Stimulated activated CD4-positive, alpha-beta T cell treated with anti-CD3 and anti-CD28 coated beads, Interleukin-15, amount 100 ng/mL, for 24 hours (primary cell): Measurements from ENCODE around the gene TGIF1.

Experiments
- DNase-seq: peaks from one replicate; pipeline ENCODE4 v3.0.0-alpha.2; 2020

Gene TGIF1

GRCh38 chr18:3440341-3440740, 9.6 kb upstream of the TGIF1 start:
- DNase-seq = no peak

DNA sequence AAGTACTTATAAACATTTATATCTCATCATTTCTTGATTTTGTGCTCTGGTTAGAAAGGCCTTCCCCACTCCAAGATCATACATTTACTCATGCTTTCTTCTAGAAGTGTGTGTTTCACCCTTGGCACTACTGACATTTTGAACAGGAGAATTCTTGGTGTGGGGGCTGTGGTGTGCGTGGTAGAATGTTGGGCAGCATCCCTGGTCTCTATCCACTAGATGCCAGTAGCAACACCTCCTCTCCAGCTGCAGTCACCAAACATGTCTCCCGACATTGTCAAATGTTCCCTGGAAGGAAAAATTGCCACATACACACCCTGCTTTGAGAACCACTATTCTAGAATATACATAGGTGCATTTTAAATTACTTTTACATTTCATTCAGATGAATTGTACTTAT, 8.7 kb upstream of the TGIF1 start:
- no peak for DNase-seq

DNA sequence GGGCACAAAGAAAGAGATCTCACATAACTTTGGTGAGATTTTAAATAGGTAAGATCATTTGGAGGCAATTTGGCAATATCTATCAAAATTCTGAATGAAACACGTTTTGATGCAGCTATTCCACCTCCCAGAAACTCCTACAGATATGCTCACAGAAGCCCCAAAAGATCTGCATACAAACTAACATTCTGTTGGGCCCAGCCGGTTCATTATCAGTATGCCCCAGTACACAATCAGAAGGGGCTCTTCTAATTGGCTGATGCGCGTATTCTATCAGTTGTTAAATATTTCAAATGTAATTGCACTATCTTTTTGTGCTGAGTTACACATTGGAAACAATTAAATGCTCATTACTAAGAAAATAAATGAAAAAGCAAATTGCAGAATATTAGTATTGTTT, 7.1 kb upstream of the TGIF1 start:
- DNase-seq = no peak

DNA sequence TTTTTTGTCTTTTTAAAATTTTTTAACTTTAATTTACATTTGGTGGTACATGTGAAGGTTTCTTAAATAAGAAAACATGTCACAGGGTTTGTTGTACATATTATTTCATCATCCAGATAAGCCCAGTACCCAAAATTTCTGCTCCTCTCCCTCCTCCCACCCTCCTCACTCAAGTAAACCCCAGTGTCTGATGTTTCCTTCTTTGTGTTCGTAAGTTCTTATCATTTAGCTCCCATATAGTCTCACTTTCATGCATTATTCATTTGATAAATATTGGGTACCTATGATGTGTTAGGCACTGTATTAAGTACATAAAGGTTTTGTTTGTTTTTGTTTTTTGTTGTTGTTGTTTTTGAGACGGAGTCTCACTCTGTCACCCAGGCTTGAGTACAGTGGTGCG, 5.7 kb upstream of the TGIF1 start:
- DNase-seq = no peak

DNA sequence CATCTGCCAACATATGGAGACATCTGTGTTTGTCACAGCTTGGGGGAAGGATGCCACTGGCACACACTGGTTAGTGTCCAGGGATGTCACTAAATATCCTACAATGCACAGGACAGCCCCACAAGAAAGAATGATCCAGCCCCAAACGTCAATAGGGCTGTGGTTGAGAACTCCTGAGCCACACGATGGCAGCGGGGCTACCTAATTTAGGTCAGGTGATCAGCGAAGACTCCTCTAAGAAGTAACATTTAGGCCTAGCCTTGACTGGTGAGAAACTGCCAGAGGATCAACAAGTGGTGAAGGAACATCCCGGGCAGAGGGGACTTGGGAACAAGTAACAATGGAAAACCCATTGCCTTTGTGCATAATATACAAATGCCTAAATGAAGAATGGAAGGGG, 5.0 kb upstream of the TGIF1 start:
- DNase-seq = no peak

GRCh38 chr18:3447068-3447894, 2.7 kb upstream of the TGIF1 start:
- no peak for DNase-seq

DNA sequence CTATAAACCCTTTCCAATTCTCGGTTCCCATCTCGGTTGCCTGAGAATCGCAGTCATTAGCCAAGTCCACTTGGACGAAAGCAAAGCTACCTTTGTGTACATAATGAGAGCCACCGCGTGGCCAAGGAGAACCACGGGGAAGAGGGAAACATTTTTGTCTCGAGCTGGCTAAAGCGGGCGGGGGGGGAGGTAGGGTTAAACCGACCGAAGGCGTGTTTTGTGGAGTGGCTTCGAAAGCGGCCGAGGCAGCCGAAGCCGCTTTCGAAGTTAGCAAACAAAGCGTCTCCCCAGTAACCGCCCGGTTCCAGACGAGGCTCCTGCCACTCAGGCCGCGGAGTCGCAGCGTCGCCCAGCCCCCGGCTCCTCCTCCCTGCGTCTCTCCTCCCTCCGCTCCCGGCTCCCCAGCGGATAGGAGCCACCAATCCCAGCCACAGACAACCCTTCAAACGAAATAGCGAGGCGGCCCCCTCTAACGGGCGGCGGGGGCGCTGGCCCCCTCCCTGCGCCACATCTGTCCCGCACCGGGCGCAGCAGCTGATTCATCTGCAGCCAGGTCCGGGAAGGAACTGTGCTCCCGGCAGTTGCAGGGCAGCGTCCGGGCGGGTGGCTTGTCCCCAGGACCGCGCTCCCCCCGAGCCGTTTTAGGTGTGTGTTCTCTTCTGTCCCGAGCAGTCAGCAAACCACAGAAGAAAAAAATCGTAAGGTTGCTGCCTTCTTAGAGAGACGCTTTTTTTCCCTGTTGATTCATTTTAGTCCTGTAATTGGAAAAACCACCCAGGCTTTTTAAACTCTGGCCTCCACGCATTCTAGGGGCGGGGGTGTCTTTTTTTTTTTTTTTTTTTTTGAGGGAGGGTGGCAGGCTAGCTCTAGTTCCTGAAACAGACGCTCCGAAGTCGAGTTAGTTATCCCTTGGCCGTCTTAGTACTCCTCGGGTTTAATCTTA, 1.8 kb upstream of the TGIF1 start:
- DNase-seq = peak; percentile 91

- peak; percentile 48 for DNase-seq
Observed at GRCh38 chr18:3448838-3449511, 997 bp upstream of the TGIF1 start.

DNA sequence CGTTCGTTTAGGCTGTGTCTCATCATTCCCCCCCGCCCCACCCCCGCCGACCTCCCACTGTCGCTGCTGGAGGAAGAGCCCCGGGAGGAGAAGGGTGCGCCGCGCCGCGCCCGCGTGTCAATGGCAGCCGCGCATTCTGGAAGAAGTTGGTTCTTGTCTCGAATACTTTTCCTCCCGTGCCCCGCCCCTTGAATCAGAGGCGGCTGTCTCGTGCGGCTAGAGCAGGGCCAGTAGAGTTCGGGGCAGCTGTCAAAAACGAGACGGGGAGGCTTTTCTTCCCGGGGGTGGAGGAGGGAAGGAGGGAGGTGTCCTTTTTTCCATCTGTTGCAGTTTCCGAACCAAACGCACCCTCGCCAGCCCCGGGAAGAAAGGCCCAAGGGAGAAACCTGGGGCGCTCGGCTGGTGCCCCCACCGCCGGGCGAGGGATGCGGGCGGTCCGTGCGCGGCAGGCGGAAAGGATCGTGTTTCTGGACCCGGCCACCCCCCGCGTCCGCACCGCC, 410 bp upstream of the TGIF1 start:
- peak; percentile 83 for DNase-seq

- DNase-seq = no peak
Observed at GRCh38 chr18:3450799-3451182, 819 bp downstream of the TGIF1 start.

DNA sequence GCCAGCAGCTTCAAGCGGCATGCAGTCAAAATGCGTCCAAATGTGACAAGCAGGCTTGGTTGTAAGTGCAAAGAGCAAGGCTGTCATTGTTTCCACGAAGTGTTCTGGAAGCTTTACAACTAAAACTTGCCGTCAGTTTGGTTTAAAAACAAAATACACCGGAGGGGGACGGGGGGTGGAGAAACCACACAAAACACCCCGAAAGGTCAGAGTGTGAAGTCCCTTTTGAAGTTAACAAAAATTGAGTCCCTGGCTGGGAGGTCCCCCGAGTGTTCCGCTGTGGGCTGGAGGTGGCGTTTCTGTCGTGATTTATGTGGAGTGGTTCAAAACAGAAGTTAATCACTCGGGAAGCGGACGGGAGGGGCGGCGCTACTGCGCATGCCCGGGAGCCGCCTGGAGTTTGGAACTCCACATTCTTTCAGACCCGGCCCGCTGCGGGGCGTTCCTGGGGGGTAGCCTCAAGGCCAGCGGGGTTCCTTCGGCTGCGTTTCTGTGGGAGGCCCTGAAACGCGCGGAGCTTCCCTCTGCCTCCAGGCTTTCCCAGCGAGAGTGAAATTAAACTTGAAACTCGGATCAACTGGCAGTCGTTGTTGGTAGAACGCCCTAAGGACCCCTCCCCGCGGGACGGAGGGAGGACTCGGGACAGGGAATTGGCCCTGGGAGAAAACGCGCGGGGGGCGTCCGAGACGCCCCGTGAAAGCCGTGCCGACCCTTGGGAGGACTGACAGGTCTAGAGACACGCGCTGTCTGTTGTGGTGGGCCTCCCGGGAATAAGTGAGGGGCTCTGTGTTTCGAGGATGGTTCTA, 1.4 kb downstream of the TGIF1 start:
- DNase-seq = peak; percentile 92

- peak; percentile 49 for DNase-seq
Observed at GRCh38 chr18:3451989-3452749, 2.2 kb downstream of the TGIF1 start.

GRCh38 chr18:3452750-3453539, 3.0 kb downstream of the TGIF1 start:
- peak; percentile 14 for DNase-seq

DNA sequence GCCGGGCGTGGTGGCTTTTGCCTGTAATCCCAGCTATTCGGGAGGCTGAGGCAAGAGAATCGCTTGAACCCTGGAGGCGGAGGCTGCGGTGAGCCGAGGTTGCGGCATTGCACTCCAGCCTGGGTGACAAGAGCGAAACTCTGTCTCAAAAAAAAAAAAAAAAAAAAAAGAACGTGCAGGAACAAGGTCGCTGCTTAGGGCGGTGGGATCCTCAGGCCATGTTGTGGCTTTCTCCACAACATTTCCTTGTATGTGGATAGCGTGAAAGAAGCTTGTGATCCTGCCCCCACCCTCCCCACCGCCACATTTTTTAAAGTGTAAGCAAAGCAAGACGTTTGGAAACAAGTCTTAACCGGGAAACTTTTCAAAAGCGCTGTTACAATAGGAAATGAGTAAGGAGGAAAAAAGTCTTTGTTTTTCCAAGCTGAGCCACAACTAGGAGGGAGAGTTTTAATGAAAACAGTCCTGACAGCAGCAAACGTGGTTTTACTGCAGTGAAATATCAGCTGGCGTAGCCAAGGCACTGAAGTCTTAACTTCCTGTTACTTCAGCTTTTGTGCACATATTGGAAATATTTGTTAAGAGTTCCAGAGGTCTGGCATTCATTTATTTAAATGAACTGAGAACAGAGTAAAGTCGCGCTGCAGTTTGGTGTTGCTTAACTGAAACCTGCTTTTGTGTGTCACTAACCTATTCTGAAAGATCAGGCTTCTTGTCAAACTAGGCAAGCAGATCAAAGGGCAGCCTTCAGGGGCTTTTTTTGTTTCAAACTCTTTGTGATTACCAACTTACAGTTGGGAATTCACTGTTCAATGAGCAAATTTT, 3.8 kb downstream of the TGIF1 start:
- peak; percentile 59 for DNase-seq

GRCh38 chr18:3454365-3455089, 4.6 kb downstream of the TGIF1 start:
- peak; percentile 20 for DNase-seq

DNA sequence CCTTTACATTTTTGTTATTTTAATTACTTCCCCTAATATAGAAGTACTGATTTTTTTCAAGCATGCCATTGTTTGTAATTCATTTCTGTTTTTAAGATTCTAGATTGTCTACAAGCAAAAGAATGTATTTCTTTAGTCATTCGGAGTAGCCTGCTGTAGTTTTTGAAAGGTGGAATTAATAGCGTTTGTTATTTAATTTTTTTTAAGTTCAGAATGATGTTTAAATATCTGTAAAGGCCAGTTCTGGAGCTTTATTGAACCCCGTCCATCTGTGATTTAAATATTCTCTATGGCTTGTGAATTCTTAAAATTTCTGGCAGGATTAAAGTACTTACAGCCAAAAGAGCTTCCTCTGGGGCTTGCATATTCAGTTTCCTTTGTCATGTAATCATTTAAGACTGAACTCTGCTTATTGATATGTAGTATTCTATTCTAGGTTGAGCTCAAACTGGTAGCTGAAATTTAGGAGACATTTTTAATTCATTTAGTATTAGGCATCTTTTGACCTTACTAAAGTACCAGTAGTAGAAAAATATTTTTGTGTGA, 5.2 kb downstream of the TGIF1 start:
- DNase-seq = no peak

- DNase-seq = no peak
Observed at GRCh38 chr18:3455907-3456685, 6.1 kb downstream of the TGIF1 start.

DNA sequence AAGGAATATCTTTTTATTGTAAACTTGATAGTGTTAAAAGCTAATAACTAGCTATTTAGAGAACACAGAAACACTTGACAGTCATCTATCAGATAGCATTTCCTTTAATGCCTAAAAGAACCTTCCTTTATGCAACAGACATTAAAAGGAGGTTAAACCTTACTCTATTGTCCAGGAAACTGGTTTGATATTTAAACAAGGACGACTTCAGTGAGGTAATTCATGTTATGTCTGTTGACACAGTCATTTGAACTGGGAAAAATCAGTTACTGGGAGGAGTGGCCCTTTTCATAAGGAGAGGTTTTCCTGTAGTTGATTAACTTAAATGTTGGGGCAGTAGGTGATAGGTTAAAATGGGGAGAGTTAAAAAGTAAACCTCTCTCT, 6.7 kb downstream of the TGIF1 start:
- no peak for DNase-seq
